PC-3 (cell line): ENCODE data around the gene CLMN. TPM values are rescaled to one million over a fixed set of nuclear protein-coding genes. Genes with fewer than 3 reads are reported as not detected.

Source experiments
- ATAC-seq: fragments of 200-7000 bp; cut with Tn5 transposase; 2 replicates; pipeline ENCODE4 v1.9.1; 2020; ENCODE audit warnings: mild to moderate bottlenecking, moderate library complexity
- BruUV-seq: library from RNA; stranded (reverse); fragments of 400-500 nt; replicated peaks from 2 replicates; lab custom pipeline; 2021; lab: Mats Ljungman, UMichigan
- CTCF ChIA-PET: fragments of 300-600 bp; sonication (Branson Sonifier 250); formaldehyde crosslinking; loops from one replicate; lab custom pipeline; 2022; ENCODE audit warnings: antibody characterized with exemption; lab: Charles Lee
- POLR2A ChIA-PET: fragments of 300-600 bp; sonication (Branson Sonifier 250); formaldehyde crosslinking; loops from one replicate; lab custom pipeline; 2022; ENCODE audit warnings: antibody characterized with exemption; ENCODE audit not compliant: unreplicated experiment; lab: Charles Lee
- DNase-seq: peaks from one replicate; pipeline ENCODE4 v3.0.0-alpha.2; 2015
- H2AFZ ChIP-seq: fragments of 300-600 bp; sonication (generic); 2 replicates; pipeline ENCODE4 v1.6.0; 2016; ENCODE audit warnings: antibody characterized with exemption, low read length
- H3F3A ChIP-seq: fragments of 300-600 bp; sonication (generic); one replicate; pipeline ENCODE4 v1.6.0; 2017; ENCODE audit warnings: antibody characterized with exemption, low read length, control low read depth, mild to moderate bottlenecking; ENCODE audit not compliant: unreplicated experiment
- H3K27ac ChIP-seq: fragments of 300-600 bp; sonication (generic); 2 replicates; pipeline ENCODE4 v1.5.1; 2016; ENCODE audit warnings: mild to moderate bottlenecking, low read length
- H3K27me3 ChIP-seq: fragments of 300-600 bp; sonication (generic); 2 replicates; pipeline ENCODE4 v1.6.1; 2016; ENCODE audit warnings: low read length, mixed read lengths
- H3K36me3 ChIP-seq: fragments of 300-600 bp; sonication (generic); 2 replicates; pipeline ENCODE4 v1.6.1; 2016; ENCODE audit warnings: low read depth, mixed run types, low read length, mixed read lengths
- H3K4me1 ChIP-seq: fragments of 300-600 bp; sonication (generic); 2 replicates; pipeline ENCODE4 v1.5.1; 2016; ENCODE audit warnings: low read length; ENCODE audit not compliant: insufficient read depth
- H3K4me2 ChIP-seq: fragments of 300-600 bp; sonication (generic); 2 replicates; pipeline ENCODE4 v1.6.0; 2016; ENCODE audit warnings: low read length
- H3K4me3 ChIP-seq: fragments of 300-600 bp; sonication (generic); 2 replicates; pipeline ENCODE4 v1.5.1; 2016; ENCODE audit warnings: mild to moderate bottlenecking, low read length, mixed read lengths
- H3K79me2 ChIP-seq: fragments of 300-600 bp; sonication (generic); 2 replicates; pipeline ENCODE4 v1.6.1; 2017; ENCODE audit warnings: low read length, mixed read lengths
- H3K9ac ChIP-seq: fragments of 300-600 bp; sonication (generic); 2 replicates; pipeline ENCODE4 v1.6.0; 2016; ENCODE audit warnings: mild to moderate bottlenecking, low read length
- H3K9me2 ChIP-seq: fragments of 300-600 bp; sonication (generic); replicated peaks from 2 replicates; pipeline ENCODE4 v1.6.1; 2016; ENCODE audit warnings: mixed run types, low read length, mixed read lengths
- H3K9me3 ChIP-seq: fragments of 300-600 bp; sonication (generic); 2 replicates; pipeline ENCODE4 v1.6.1; 2016; ENCODE audit warnings: low read length, mixed read lengths
- H4K20me1 ChIP-seq: fragments of 300-600 bp; sonication (generic); 2 replicates; pipeline ENCODE4 v1.6.1; 2016; ENCODE audit warnings: low read length, mixed read lengths
- CTCF ChIP-seq: fragments of 300-600 bp; sonication (generic); conservative IDR thresholded peaks from 2 replicates; pipeline ENCODE4 v1.5.1; 2017; ENCODE audit warnings: antibody characterized with exemption, low read depth, mild to moderate bottlenecking, low read length
- EZH2 ChIP-seq: fragments of 300-600 bp; sonication (generic); IDR thresholded peaks from one replicate; pipeline ENCODE4 v1.6.1; 2017; ENCODE audit warnings: antibody characterized with exemption, mild to moderate bottlenecking, low read length; ENCODE audit not compliant: unreplicated experiment
- EZH2phosphoT487 ChIP-seq: fragments of 300-600 bp; sonication (generic); IDR thresholded peaks from 2 replicates; pipeline ENCODE4 v1.6.1; 2018; ENCODE audit warnings: mild to moderate bottlenecking, antibody characterized with exemption, low read length, borderline replicate concordance
- intact Hi-C: fragments of 100-400 bp; cut with micrococcal nuclease; formaldehyde crosslinking; loops from 2 replicates; pipeline ENCODE4 v1.9.0; 2023
- total RNA-seq: library from RNA; depleted of rRNA; stranded (reverse); fragments of >200 nt; gene quantifications from 2 replicates; pipeline ENCODE4 v1.2.3, GENCODE V29; 2014

CLMN gene
- total RNA-seq, 1 experiment from 2014 or later, result 3.5 TPM

GRCh38 chr14:95189367-95190132 lies 130.2 kb downstream of the CLMN start:
- no peak overlapping the region for H3K27ac ChIP-seq
- H3K4me2 ChIP-seq, result no peak overlapping the region
- no peaks in the 10 kb centered on the region for H3K27me3 ChIP-seq
- TF ChIP-seq CTCF (no peak), EZH2phosphoT487 (no peak), EZH2 (no peak)
- H3F3A ChIP-seq, result no peaks in the 10 kb centered on the region
- no peak overlapping the region for H2AFZ ChIP-seq
- no peak overlapping the region for H3K4me3 ChIP-seq
- H3K9me3 ChIP-seq, result no peaks in the 10 kb centered on the region
- H3K9ac ChIP-seq, result no peak overlapping the region
- ATAC-seq, result no peak
- no peaks in the 10 kb centered on the region for H3K4me1 ChIP-seq
- no peaks in the 10 kb centered on the region for H3K9me2 ChIP-seq
- CTCF ChIA-PET, result no interaction called here
- DNase-seq, result no peak
- intact Hi-C loops, result no loop called here
- H3K36me3 ChIP-seq, result no peaks in the 10 kb centered on the region
- H4K20me1 ChIP-seq, result no peaks in the 10 kb centered on the region
- no TSS peak for BruUV-seq
- no peaks in the 10 kb centered on the region for H3K79me2 ChIP-seq
- POLR2A ChIA-PET, result no interaction called here

GRCh38 chr14:95188380-95188779 lies 131.3 kb downstream of the CLMN start:
- Histone ChIP-seq H3K27me3 (no peaks in the 10 kb centered on the region), H4K20me1 (no peaks in the 10 kb centered on the region), H3K4me2 (no peak overlapping the region), H3F3A (no peaks in the 10 kb centered on the region), H3K4me3 (no peak overlapping the region), H3K9me3 (no peaks in the 10 kb centered on the region), H2AFZ (no peak overlapping the region), H3K9ac (no peak overlapping the region), H3K27ac (no peak overlapping the region), H3K79me2 (no peaks in the 10 kb centered on the region), H3K4me1 (no peaks in the 10 kb centered on the region), H3K36me3 (no peaks in the 10 kb centered on the region), H3K9me2 (no peaks in the 10 kb centered on the region)
- CTCF ChIA-PET, result no interaction called here
- intact Hi-C loops, result no loop called here
- POLR2A ChIA-PET, result no interaction called here
- BruUV-seq, result no TSS peak
- TF ChIP-seq EZH2 (no peak), EZH2phosphoT487 (no peak), CTCF (no peak)
- DNase-seq (no peak), ATAC-seq (no peak)

GRCh38 chr14:95185767-95186392 lies 133.8 kb downstream of the CLMN start:
- Histone ChIP-seq H3K9me3 (no peaks in the 10 kb centered on the region), H3K4me1 (no peaks in the 10 kb centered on the region), H3K79me2 (no peaks in the 10 kb centered on the region), H3K4me3 (no peak overlapping the region), H3K27ac (no peak overlapping the region), H4K20me1 (no peaks in the 10 kb centered on the region), H3K36me3 (no peaks in the 10 kb centered on the region), H3K4me2 (no peak overlapping the region), H3K9me2 (no peaks in the 10 kb centered on the region), H3K9ac (no peak overlapping the region), H3F3A (no peaks in the 10 kb centered on the region), H2AFZ (no peak overlapping the region), H3K27me3 (no peaks in the 10 kb centered on the region)
- intact Hi-C loops, result no loop called here
- BruUV-seq, result no TSS peak
- ATAC-seq (no peak), DNase-seq (no peak)
- ChIA-PET POLR2A (no interaction called here), CTCF (no interaction called here)
- TF ChIP-seq CTCF (no peak), EZH2phosphoT487 (no peak), EZH2 (no peak)
